ENCODE measurements around the gene STK32B. TPM values are rescaled to one million over a fixed set of nuclear protein-coding genes. Genes with fewer than 3 reads are reported as not detected.

Gene STK32B
- total and polyA plus RNA-seq, 2 of the 8 experiments (the other 6 are each of a cell fraction or from before 2014, with no cell fraction given), result 2.3 to 2.5 TPM

GRCh38 chr4:5424901-5425300, 373.6 kb downstream of the STK32B start:
- Histone ChIP-seq H3K56ac (replicated peaks; ENCODE audit: insufficient read length, low read depth, low read length) (no peak overlapping the region), H4K5ac (ENCODE audit: insufficient read length, low read depth, low read length) (no peak overlapping the region), H3K14ac (ENCODE audit: insufficient read length) (no peak overlapping the region), H3K4ac (replicated peaks; ENCODE audit: insufficient read length, low read depth, low read length) (no peak overlapping the region), H2BK5ac (ENCODE audit: low read depth, low read length) (no peak overlapping the region), H3K23me2 (ENCODE audit: low read depth, low read length) (no peaks in the 10 kb centered on the region), H3K79me1 (ENCODE audit: low read depth, low read length) (no peaks in the 10 kb centered on the region), H3K9me3 (ENCODE audit: insufficient read depth in 2 of 2, low read depth in 1 of 2, low read length in 1 of 2) (no peaks in the 10 kb centered on the region), H2BK20ac (ENCODE audit: low read length) (no peak overlapping the region), H3K27ac (ENCODE audit: low read depth, low read length) (no peak overlapping the region), H2AFZ (ENCODE audit: low read length) (no peak overlapping the region), H2BK12ac (ENCODE audit: low read depth, low read length) (no peak overlapping the region), H4K91ac (replicated peaks; ENCODE audit: insufficient read length, low read length) (no peak overlapping the region), H3K4me2 (ENCODE audit: insufficient read depth in 1 of 2, low read depth in 2 of 2, low read length in 2 of 2) (no peak overlapping the region), H3K18ac (ENCODE audit: extremely low read depth, low read length) (no peak overlapping the region), H3K27me3 (replicated peaks in 1 of 4; ENCODE audit: control insufficient read depth in 3 of 4, extremely low read depth in 1 of 4, insufficient read depth in 3 of 4, low read length in 3 of 4) (no peaks in the 10 kb centered on the region), H3K23ac (ENCODE audit: insufficient read length) (no peak overlapping the region), H3K36me3 (ENCODE audit: control insufficient read depth in 2 of 4, insufficient read depth in 4 of 4, low read length in 3 of 4) (no peaks in the 10 kb centered on the region), H2BK15ac (ENCODE audit: low read length) (no peak overlapping the region), H4K20me1 (replicated peaks in 1 of 2; ENCODE audit: control insufficient read depth in 1 of 2, insufficient read depth in 2 of 2, low read length in 2 of 2) (no peaks in the 10 kb centered on the region), H3K4me1 (replicated peaks in 1 of 4; ENCODE audit: control insufficient read depth in 3 of 4, insufficient read depth in 4 of 4, low read length in 3 of 4) (no peaks in the 10 kb centered on the region; a peak in 1 of 7 replicates), H3K9ac (replicated peaks in 1 of 4; ENCODE audit: extremely low read depth in 1 of 4, low read depth in 3 of 4, low read length in 3 of 4) (no peak overlapping the region), H2AK5ac (ENCODE audit: low read depth, low read length) (no peak overlapping the region), H2BK120ac (replicated peaks; ENCODE audit: low read depth, low read length) (no peak overlapping the region), H3K4me3 (ENCODE audit: extremely low read depth in 1 of 4, insufficient read depth in 2 of 4, low read depth in 3 of 4, low read length in 4 of 4) (no peak overlapping the region), H4K8ac (ENCODE audit: extremely low read depth, insufficient read depth, low read length) (no peak overlapping the region), H3K79me2 (ENCODE audit: control insufficient read depth in 1 of 2, insufficient read depth in 2 of 2, low read length in 2 of 2) (no peaks in the 10 kb centered on the region)
- DNase-seq (ENCODE audit: low read depth in 1 of 2, low spot score in 2 of 2), result no peak
- WGBS, 2 experiments (ENCODE audit: extremely low coverage in 1 of 2, insufficient coverage in 1 of 2, insufficient read length in 1 of 2, insufficient replicate concordance in 2 of 2, low coverage in 1 of 2, low lambda C conversion rate in 2 of 2, missing lambda C conversion rate in 1 of 2), result 95% methylated on average over 8 of the region's 8 CpGs; no CpG with 5 or more reads in 1 of the 2 experiments
- no peak for TF ChIP-seq POLR2AphosphoS5 (IDR thresholded peaks at IDR 0.05; ENCODE audit: low read depth, low read length)
- TF ChIP-seq TBP (IDR thresholded peaks at IDR 0.05; ENCODE audit: low read depth, low read length), result no peak
- no peak for TF ChIP-seq TAF1 (IDR thresholded peaks at IDR 0.05; ENCODE audit: low read depth, low read length)
- no peak for TF ChIP-seq SIRT6 (IDR thresholded peaks at IDR 0.05; ENCODE audit: low read length)
- TF ChIP-seq HDAC6 (IDR thresholded peaks at IDR 0.05; ENCODE audit: low read depth, low read length), result no peak
- TF ChIP-seq KDM5A (IDR thresholded peaks at IDR 0.05; ENCODE audit: low read length), result no peak
- no peak for TF ChIP-seq CTCF (IDR thresholded peaks at IDR 0.05; ENCODE audit: control extremely low read depth in 1 of 3, insufficient read depth in 1 of 3, low read depth in 1 of 3, low read length in 3 of 3)
- ChIA-PET CTCF (ENCODE audit: partially characterized antibody) (interaction anchor here (1.2 to 3.6 kb wide), 3 partner anchors 15 to 35 kb away, joined by 6 to 16 read pairs (median 9); no protein-coding TSS in a partner anchor), POLR2A (ENCODE audit: partially characterized antibody) (interaction anchor here (0.6 kb wide), 1 partner anchor 475 kb away, joined by 3 read pairs; no protein-coding TSS in a partner anchor)
- no peak for FAIRE-seq

Measured in H1 (cell line).